ENCODE results near the gene CDKN2AIP.

GRCh38 chr4:183411291-183411861, 33.1 kb upstream of the CDKN2AIP start:
- no peak for TF ChIP-seq CTCF (IDR thresholded peaks at IDR 0.05; ENCODE audit: low read length)
- no peak for TF ChIP-seq EZH2 (IDR thresholded peaks at IDR 0.05; ENCODE audit: borderline replicate concordance, low read length)

Measured in OCI-LY1 (cell line).